KMS-11 (cell line): ENCODE results near the gene GP1BB.
"Not testable (repeated sequence)": the region's sequence is repeated elsewhere in the genome, so short reads cannot be mapped to it uniquely, and the experiment has no call there.

Source experiments
- H2AFZ ChIP-seq: fragments of 200-600 bp; sonication (generic); 2 replicates; pipeline ENCODE4 v1.6.1; 2016; ENCODE audit warnings: antibody characterized with exemption, mixed run types, low read depth
- H3K27ac ChIP-seq: fragments of 200-600 bp; sonication (generic); 2 replicates; pipeline ENCODE4 v1.6.1; 2016; ENCODE audit warnings: mild to moderate bottlenecking, mixed run types
- H3K27me3 ChIP-seq: fragments of 200-600 bp; sonication (generic); 2 replicates; pipeline ENCODE4 v1.6.1; 2017; ENCODE audit warnings: mild to moderate bottlenecking, low read depth, mixed run types, moderate library complexity; ENCODE audit not compliant: insufficient read depth
- H3K36me3 ChIP-seq: fragments of 200-600 bp; sonication (generic); 2 replicates; pipeline ENCODE4 v1.6.1; 2017; ENCODE audit warnings: mild to moderate bottlenecking, mixed run types; ENCODE audit not compliant: insufficient read depth
- H3K4me1 ChIP-seq: fragments of 200-600 bp; sonication (generic); 2 replicates; pipeline ENCODE4 v1.6.1; 2016; ENCODE audit warnings: mild to moderate bottlenecking, low read depth, mixed run types; ENCODE audit not compliant: poor library complexity, severe bottlenecking
- H3K4me2 ChIP-seq: fragments of 200-600 bp; sonication (generic); 2 replicates; pipeline ENCODE4 v1.7.0; 2016; ENCODE audit warnings: mild to moderate bottlenecking, mixed run types
- H3K4me3 ChIP-seq: fragments of 200-600 bp; sonication (generic); IDR thresholded peaks from 2 replicates; pipeline ENCODE4 v1.6.1; 2017; ENCODE audit warnings: low read depth, low read length, mixed read lengths; ENCODE audit not compliant: insufficient read depth
- H3K79me2 ChIP-seq: fragments of 200-600 bp; sonication (generic); 2 replicates; pipeline ENCODE4 v1.6.1; 2016; ENCODE audit warnings: low read depth, mixed run types; ENCODE audit not compliant: insufficient read depth
- H3K9ac ChIP-seq: fragments of 200-600 bp; sonication (generic); 2 replicates; pipeline ENCODE4 v1.6.1; 2016; ENCODE audit warnings: mild to moderate bottlenecking, mixed run types
- H4K20me1 ChIP-seq: fragments of 200-600 bp; sonication (generic); 2 replicates; pipeline ENCODE4 v1.6.1; 2016; ENCODE audit warnings: mild to moderate bottlenecking, mixed run types; ENCODE audit not compliant: insufficient read depth
- TF ChIP-seq, protein P1 (sequence below): fragments of 200-600 bp; sonication (generic); conservative IDR thresholded peaks from 2 replicates; pipeline ENCODE4 v1.6.1; 2017; ENCODE audit warnings: low read depth, mild to moderate bottlenecking, antibody characterized with exemption, low read length, moderate library complexity, mixed read lengths

GP1BB gene

DNA sequence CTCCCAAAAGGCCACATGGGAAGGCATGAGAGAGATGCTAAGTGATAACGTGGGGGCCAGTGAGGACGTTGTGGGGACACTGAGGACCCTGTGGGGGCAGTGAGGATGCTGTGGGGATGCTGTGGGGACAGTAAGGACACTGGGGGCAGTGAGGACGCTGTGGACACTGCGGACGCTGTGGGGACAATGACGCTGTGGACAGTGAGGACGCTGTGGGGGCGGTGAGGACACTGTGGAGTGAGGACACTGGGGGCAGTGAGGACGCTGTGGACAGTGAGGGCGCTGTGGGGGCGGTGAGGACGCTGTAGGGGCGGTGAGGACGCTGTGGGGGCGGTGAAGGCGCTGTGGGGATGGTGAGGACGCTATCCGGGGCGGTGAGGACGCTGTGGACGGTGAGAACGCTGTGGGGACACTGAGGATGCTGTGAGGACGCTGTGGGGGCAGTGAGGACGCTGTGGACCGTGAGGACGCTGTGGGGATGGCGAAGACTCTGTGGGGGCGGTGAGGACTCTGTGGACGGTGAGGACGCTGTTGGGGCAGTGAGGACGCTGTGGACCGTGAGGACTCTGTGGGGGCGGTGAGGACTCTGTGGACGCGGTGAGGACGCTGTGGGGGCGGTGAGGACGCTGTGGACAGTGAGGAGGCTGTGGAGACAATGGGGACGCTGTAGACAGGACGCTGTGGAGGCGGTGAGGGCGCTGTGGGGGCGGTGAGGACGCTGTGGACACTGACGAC is 1.8 kb downstream of the GP1BB start:
- Histone ChIP-seq H3K27me3 (peaks cover 9% of the 10 kb centered on the region; the same call in 1 of the 2 replicates), H2AFZ (no peak overlapping the region), H3K79me2 (no peaks in the 10 kb centered on the region), H3K36me3 (no peaks in the 10 kb centered on the region), H3K4me3 (no peak overlapping the region), H3K9ac (no peak overlapping the region), H3K4me2 (no peak overlapping the region), H4K20me1 (no peaks in the 10 kb centered on the region), H3K4me1 (no peaks in the 10 kb centered on the region), H3K27ac (no peak overlapping the region)
- TF ChIP-seq, protein P1, sequence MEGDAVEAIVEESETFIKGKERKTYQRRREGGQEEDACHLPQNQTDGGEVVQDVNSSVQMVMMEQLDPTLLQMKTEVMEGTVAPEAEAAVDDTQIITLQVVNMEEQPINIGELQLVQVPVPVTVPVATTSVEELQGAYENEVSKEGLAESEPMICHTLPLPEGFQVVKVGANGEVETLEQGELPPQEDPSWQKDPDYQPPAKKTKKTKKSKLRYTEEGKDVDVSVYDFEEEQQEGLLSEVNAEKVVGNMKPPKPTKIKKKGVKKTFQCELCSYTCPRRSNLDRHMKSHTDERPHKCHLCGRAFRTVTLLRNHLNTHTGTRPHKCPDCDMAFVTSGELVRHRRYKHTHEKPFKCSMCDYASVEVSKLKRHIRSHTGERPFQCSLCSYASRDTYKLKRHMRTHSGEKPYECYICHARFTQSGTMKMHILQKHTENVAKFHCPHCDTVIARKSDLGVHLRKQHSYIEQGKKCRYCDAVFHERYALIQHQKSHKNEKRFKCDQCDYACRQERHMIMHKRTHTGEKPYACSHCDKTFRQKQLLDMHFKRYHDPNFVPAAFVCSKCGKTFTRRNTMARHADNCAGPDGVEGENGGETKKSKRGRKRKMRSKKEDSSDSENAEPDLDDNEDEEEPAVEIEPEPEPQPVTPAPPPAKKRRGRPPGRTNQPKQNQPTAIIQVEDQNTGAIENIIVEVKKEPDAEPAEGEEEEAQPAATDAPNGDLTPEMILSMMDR: no peak

DNA sequence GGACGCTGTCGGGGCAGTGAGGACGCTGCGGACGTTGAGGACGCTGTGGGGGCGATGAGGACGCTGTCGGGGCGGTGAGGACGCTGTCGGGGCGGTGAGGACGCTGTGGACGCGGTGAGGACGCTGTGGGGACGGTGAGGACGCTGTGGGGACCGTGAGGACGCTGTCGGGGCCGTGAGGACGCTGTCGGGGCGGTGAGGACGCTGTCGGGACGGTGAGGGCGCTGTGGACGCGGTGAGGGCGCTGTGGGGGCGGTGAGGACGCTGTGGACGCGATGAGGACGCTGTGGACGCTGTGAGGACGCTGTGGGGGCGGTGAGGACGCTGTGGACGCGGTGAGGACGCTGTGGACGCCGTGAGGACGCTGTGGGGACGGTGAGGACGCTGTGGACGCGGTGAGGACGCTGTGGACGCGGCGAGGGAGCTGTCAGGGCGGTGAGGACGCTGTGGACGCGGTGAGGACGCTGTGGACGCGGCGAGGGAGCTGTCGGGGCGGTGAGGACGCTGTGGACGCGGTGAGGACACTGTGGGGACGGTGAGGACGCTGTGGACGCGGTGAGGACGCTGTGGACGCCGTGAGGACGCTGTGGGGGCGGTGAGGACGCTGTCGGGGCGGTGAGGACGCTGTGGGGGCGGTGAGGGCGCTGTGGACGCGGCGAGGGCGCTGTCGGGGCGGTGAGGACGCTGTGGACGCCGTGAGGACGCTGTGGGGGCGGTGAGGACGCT is 2.9 kb downstream of the GP1BB start:
- H4K20me1 ChIP-seq, H3K27me3 ChIP-seq, H3K4me1 ChIP-seq, H3K27ac ChIP-seq, H3K4me2 ChIP-seq, H3K4me3 ChIP-seq, H2AFZ ChIP-seq, H3K36me3 ChIP-seq, H3K9ac ChIP-seq, H3K79me2 ChIP-seq: not testable (repeated sequence)

DNA sequence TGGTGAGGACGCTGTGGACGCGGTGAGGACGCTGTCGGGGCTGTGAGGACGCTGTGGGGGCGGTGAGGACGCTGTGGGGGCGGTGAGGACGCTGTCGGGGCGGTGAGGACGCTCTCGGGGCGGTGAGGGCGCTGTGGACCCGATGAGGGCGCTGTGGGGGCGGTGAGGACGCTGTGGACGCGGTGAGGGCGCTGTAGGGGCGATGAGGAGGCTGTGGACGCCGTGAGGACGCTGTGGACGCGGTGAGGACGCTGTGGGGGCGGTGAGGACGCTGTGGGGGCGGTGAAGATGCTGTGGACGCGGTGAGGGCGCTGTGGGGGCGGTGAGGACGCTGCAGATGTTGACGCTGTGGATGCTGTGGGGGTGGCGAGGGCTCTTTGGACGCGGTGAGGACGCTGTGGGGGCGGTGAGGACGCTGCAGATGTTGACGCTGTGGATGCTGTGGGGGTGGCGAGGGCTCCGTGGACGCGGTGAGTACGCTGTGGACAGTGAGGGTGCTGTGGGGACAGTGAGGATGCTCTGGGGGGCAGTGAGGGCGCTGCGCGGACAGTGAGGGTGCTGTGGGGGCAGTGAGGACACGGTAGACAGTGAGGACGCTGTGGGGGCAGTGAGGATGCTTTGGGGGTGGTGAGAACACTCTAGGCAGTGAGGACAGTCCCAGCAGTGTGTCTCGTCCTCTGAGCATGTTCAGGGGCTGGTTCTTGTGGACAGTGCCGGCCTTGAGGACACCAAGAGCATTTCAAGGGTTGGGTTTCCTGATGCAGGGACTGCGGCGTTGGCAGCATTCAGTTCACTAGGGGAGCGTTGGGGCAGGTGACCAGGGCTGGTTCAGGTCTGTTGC is 4.2 kb downstream of the GP1BB start:
- Histone ChIP-seq H2AFZ (no peak overlapping the region), H3K4me3 (no peak overlapping the region), H3K27ac (no peak overlapping the region), H3K9ac (no peak overlapping the region), H3K4me2 (no peak overlapping the region), H3K27me3 (peaks cover 9% of the 10 kb centered on the region; the same call in 1 of the 2 replicates), H3K79me2 (no peaks in the 10 kb centered on the region), H3K4me1 (no peaks in the 10 kb centered on the region), H3K36me3 (no peaks in the 10 kb centered on the region), H4K20me1 (no peaks in the 10 kb centered on the region)
- TF ChIP-seq, protein P1: no peak

DNA sequence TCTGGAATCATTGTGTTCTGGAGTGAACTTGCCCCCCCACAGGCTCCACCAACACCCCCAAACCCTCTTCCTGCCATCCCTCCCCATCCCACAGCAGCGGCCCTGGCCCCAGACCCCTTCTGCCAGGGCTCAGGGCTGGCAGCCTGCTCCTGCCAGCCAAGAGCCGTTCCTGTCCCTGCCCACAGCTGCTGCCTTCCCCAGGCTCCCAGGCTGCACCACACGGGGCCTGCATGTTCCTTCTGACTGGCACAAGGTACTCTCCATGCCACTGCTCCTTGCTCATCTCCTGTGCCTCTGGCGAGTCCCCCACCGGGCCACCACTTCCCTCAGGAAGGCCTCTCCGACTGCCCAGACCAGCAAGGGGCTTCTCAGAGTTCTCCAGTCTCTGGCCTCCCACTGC is 4.9 kb downstream of the GP1BB start:
- Histone ChIP-seq H3K36me3 (no peaks in the 10 kb centered on the region), H3K9ac (no peak overlapping the region), H3K4me3 (no peak overlapping the region), H3K79me2 (no peaks in the 10 kb centered on the region), H3K4me1 (no peaks in the 10 kb centered on the region), H3K4me2 (no peak overlapping the region), H4K20me1 (no peaks in the 10 kb centered on the region), H2AFZ (no peak overlapping the region), H3K27me3 (peaks cover 9% of the 10 kb centered on the region; the same call in 1 of the 2 replicates), H3K27ac (no peak overlapping the region)
- TF ChIP-seq, protein P1: no peak
